ENCODE measurements around the gene SCGN. TPM values are rescaled to one million over a fixed set of nuclear protein-coding genes. Genes with fewer than 3 reads are reported as not detected.

The SCGN gene
- total RNA-seq, 1 experiment from 2014 or later: not detected

DNA sequence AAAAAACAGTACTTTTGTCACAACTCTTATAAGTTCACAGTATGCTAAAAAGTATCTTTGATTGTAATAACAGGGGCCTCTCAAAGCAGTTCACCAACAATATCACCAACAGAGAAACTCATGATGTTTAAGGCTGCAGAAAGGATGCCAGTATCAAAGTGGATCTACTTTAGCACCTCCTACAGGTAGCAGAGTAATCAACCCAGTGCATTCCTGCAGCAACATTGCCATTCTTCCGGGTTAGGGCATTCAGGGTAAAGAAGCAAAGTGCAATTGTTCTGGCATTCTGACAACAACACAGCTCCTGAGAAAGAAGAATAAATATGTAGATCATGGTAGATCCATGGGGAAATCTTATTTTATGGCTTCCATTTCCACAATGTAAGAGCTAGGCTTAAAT is 95.0 kb downstream of the SCGN start:
- no peak for ATAC-seq
- in situ Hi-C loops (cut with HindIII; ENCODE audit: low pct_unique_long_range_greater_than_20kb, low sequenced_read_pairs): no loop called here

DNA sequence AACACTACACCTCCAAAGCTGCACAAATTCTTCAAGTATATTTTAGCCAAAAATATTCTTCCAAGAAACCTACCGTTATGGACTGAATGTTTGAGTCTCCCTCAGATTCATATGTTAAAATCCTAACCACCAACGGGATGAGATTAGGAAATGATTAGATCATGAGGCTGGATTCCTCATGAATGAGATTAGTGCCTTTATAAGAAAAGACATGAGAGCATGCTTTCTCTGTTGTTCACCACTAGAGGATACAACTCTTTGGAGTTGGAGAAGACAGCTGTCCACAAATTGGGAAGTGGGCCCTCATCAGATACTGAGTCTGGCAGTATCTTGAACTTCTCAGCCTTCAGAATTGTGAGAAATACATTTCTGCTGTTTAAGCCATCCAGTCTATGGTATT is 95.5 kb downstream of the SCGN start:
- ChIA-PET POLR2A (no interaction called here), CTCF (no interaction called here)
- no peaks in the 10 kb centered on the region for H3K4me1 ChIP-seq (ENCODE audit: control insufficient read depth, insufficient read depth, low read length)
- no peaks in the 10 kb centered on the region for H3K9me3 ChIP-seq (ENCODE audit: control insufficient read depth, insufficient read depth, low read depth, low read length)
- H3K27ac ChIP-seq (ENCODE audit: low read length): no peak overlapping the region
- ATAC-seq: no peak
- no TSS peak for BruUV-seq (replicated peaks)
- in situ Hi-C loops (cut with HindIII; ENCODE audit: low pct_unique_long_range_greater_than_20kb, low sequenced_read_pairs): no loop called here
- intact Hi-C loops (cut with micrococcal nuclease; ENCODE audit: unreplicated experiment): no loop called here
- no peak overlapping the region for H3K4me3 ChIP-seq (ENCODE audit: low read depth in 2 of 2, low read length in 2 of 2)
- no peak for DNase-seq (ENCODE audit: low read depth, low spot score)
- no peaks in the 10 kb centered on the region for H3K36me3 ChIP-seq (ENCODE audit: control insufficient read depth, insufficient read depth, low read length)
- no peak for TF ChIP-seq POLR2AphosphoS5 (IDR thresholded peaks at IDR 0.05; ENCODE audit: low read depth, low read length)
- TF ChIP-seq, protein P1, sequence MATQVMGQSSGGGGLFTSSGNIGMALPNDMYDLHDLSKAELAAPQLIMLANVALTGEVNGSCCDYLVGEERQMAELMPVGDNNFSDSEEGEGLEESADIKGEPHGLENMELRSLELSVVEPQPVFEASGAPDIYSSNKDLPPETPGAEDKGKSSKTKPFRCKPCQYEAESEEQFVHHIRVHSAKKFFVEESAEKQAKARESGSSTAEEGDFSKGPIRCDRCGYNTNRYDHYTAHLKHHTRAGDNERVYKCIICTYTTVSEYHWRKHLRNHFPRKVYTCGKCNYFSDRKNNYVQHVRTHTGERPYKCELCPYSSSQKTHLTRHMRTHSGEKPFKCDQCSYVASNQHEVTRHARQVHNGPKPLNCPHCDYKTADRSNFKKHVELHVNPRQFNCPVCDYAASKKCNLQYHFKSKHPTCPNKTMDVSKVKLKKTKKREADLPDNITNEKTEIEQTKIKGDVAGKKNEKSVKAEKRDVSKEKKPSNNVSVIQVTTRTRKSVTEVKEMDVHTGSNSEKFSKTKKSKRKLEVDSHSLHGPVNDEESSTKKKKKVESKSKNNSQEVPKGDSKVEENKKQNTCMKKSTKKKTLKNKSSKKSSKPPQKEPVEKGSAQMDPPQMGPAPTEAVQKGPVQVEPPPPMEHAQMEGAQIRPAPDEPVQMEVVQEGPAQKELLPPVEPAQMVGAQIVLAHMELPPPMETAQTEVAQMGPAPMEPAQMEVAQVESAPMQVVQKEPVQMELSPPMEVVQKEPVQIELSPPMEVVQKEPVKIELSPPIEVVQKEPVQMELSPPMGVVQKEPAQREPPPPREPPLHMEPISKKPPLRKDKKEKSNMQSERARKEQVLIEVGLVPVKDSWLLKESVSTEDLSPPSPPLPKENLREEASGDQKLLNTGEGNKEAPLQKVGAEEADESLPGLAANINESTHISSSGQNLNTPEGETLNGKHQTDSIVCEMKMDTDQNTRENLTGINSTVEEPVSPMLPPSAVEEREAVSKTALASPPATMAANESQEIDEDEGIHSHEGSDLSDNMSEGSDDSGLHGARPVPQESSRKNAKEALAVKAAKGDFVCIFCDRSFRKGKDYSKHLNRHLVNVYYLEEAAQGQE (IDR thresholded peaks at IDR 0.05; ENCODE audit: insufficient read depth in 1 of 2, low read depth in 2 of 2, low read length in 1 of 2): no peak
- TF ChIP-seq, protein P2, sequence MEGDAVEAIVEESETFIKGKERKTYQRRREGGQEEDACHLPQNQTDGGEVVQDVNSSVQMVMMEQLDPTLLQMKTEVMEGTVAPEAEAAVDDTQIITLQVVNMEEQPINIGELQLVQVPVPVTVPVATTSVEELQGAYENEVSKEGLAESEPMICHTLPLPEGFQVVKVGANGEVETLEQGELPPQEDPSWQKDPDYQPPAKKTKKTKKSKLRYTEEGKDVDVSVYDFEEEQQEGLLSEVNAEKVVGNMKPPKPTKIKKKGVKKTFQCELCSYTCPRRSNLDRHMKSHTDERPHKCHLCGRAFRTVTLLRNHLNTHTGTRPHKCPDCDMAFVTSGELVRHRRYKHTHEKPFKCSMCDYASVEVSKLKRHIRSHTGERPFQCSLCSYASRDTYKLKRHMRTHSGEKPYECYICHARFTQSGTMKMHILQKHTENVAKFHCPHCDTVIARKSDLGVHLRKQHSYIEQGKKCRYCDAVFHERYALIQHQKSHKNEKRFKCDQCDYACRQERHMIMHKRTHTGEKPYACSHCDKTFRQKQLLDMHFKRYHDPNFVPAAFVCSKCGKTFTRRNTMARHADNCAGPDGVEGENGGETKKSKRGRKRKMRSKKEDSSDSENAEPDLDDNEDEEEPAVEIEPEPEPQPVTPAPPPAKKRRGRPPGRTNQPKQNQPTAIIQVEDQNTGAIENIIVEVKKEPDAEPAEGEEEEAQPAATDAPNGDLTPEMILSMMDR (IDR thresholded peaks at IDR 0.05): no peak
- TF ChIP-seq TCF7L2 (IDR thresholded peaks at IDR 0.05; ENCODE audit: low read depth, low read length): no peak
- no peak for TF ChIP-seq SIN3A (IDR thresholded peaks at IDR 0.05; ENCODE audit: borderline replicate concordance, insufficient read depth, low read depth, low read length)
- H3K27me3 ChIP-seq (ENCODE audit: control insufficient read depth, insufficient read depth, low read length): no peaks in the 10 kb centered on the region; the same call in 1 of the 2 replicates

More for the DNA sequence above, 95.0 kb downstream of the SCGN start:
- Histone ChIP-seq H3K36me3 (ENCODE audit: control insufficient read depth, insufficient read depth, low read length) (no peaks in the 10 kb centered on the region), H3K9me3 (ENCODE audit: control insufficient read depth, insufficient read depth, low read depth, low read length) (no peaks in the 10 kb centered on the region), H3K4me3 (ENCODE audit: low read depth in 2 of 2, low read length in 2 of 2) (no peak overlapping the region), H3K27ac (ENCODE audit: low read length) (no peak overlapping the region), H3K4me1 (ENCODE audit: control insufficient read depth, insufficient read depth, low read length) (no peaks in the 10 kb centered on the region), H3K27me3 (ENCODE audit: control insufficient read depth, insufficient read depth, low read length) (no peaks in the 10 kb centered on the region; the same call in 1 of the 2 replicates)
- TF ChIP-seq, protein P2 (IDR thresholded peaks at IDR 0.05): no peak
- ChIA-PET POLR2A (no interaction called here), CTCF (no interaction called here)
- DNase-seq (ENCODE audit: low read depth, low spot score): no peak
- BruUV-seq (replicated peaks): no TSS peak
- intact Hi-C loops (cut with micrococcal nuclease; ENCODE audit: unreplicated experiment): no loop called here

GRCh38 chr6:25748049-25748448 is 96.0 kb downstream of the SCGN start:
- DNase-seq (ENCODE audit: low read depth, low spot score) (no peak), ATAC-seq (no peak)
- H3K27ac ChIP-seq (ENCODE audit: low read length): no peak overlapping the region
- no peaks in the 10 kb centered on the region for H3K4me1 ChIP-seq (ENCODE audit: control insufficient read depth, insufficient read depth, low read length)
- no peak overlapping the region for H3K4me3 ChIP-seq (ENCODE audit: low read depth in 2 of 2, low read length in 2 of 2)
- no peaks in the 10 kb centered on the region for H3K36me3 ChIP-seq (ENCODE audit: control insufficient read depth, insufficient read depth, low read length)
- POLR2A ChIA-PET: no interaction called here
- TF ChIP-seq, protein P1 (IDR thresholded peaks at IDR 0.05; ENCODE audit: insufficient read depth in 1 of 2, low read depth in 2 of 2, low read length in 1 of 2): no peak
- TF ChIP-seq POLR2AphosphoS5 (IDR thresholded peaks at IDR 0.05; ENCODE audit: low read depth, low read length) (no peak), TCF7L2 (IDR thresholded peaks at IDR 0.05; ENCODE audit: low read depth, low read length) (no peak), SIN3A (IDR thresholded peaks at IDR 0.05; ENCODE audit: borderline replicate concordance, insufficient read depth, low read depth, low read length) (no peak)
- TF ChIP-seq, protein P2 (IDR thresholded peaks at IDR 0.05): no peak
- CTCF ChIA-PET: no interaction called here
- no TSS peak for BruUV-seq (replicated peaks)
- intact Hi-C loops (cut with micrococcal nuclease; ENCODE audit: unreplicated experiment) (no loop called here), in situ Hi-C loops (cut with HindIII; ENCODE audit: low pct_unique_long_range_greater_than_20kb, low sequenced_read_pairs) (no loop called here)
- H3K9me3 ChIP-seq (ENCODE audit: control insufficient read depth, insufficient read depth, low read depth, low read length): no peaks in the 10 kb centered on the region
- no peaks in the 10 kb centered on the region; the same call in 1 of the 2 replicates for H3K27me3 ChIP-seq (ENCODE audit: control insufficient read depth, insufficient read depth, low read length)
